CD4-positive, alpha-beta T cell (primary cell): ENCODE measurements around the gene GULP1. TPM values are rescaled to one million over a fixed set of nuclear protein-coding genes. Genes with fewer than 3 reads are reported as not detected.

ENCODE experiments used
- ATAC-seq: fragments of 200-7000 bp; cut with Tn5 transposase; one replicate; pipeline ENCODE4 v1.10.0; 2022; ENCODE audit warnings: mild to moderate bottlenecking; ENCODE audit not compliant: poor library complexity
- CTCF ChIA-PET: fragments of 350-600 bp; sonication (Branson Sonifier 250); formaldehyde crosslinking; loops from one replicate; lab custom pipeline; 2021; ENCODE audit warnings: antibody characterized with exemption, inconsistent platforms; lab: Charles Lee
- POLR2A ChIA-PET: fragments of 350-600 bp; sonication (Branson Sonifier 250); formaldehyde crosslinking; loops from one replicate; lab custom pipeline; 2021; ENCODE audit warnings: antibody characterized with exemption, inconsistent platforms; lab: Charles Lee
- DNase-seq, 14 experiments: peaks; one replicate each; pipeline ENCODE4 v3.0.0-alpha.2; 2013 to 2020; ENCODE audit warnings: mixed read lengths in 2 of 14
- H3K27ac ChIP-seq, 2 donors: one replicate each; pipeline versions ENCODE4 v1.5.1 to v1.7.0; 2013; ENCODE audit warnings: low read length in 2 of 2, low read depth in 1 of 2, mild to moderate bottlenecking in 1 of 2
- H3K27me3 ChIP-seq, 2 experiments: 1 replicate in 1 of 2; 2 replicates in 1 of 2; pipeline versions ENCODE4 v1.6.1 to v1.7.0; 2013; ENCODE audit warnings: low read length in 2 of 2, control low read depth in 1 of 2, mild to moderate bottlenecking in 1 of 2, moderate library complexity in 1 of 2; ENCODE audit not compliant: insufficient read depth in 2 of 2, control insufficient read depth in 1 of 2
- H3K36me3 ChIP-seq: one replicate; pipeline ENCODE4 v1.6.1; 2013; ENCODE audit warnings: low read length, control low read depth; ENCODE audit not compliant: insufficient read depth
- H3K4me1 ChIP-seq: one replicate; pipeline ENCODE4 v1.6.1; 2013; ENCODE audit warnings: low read length, control low read depth; ENCODE audit not compliant: insufficient read depth
- H3K4me3 ChIP-seq: one replicate; pipeline ENCODE4 v1.5.1; 2013; ENCODE audit warnings: mild to moderate bottlenecking, low read length, moderate library complexity
- H3K9me3 ChIP-seq, 2 experiments: 1 replicate in 1 of 2; 2 replicates in 1 of 2; pipeline versions ENCODE4 v1.6.1 to v1.7.0; 2013; ENCODE audit warnings: low read length in 2 of 2, mild to moderate bottlenecking in 2 of 2, control low read depth in 1 of 2, moderate library complexity in 1 of 2; ENCODE audit not compliant: control insufficient read depth in 1 of 2, insufficient read depth in 1 of 2
- H3K27ac Mint-ChIP-seq: one replicate; pipeline ENCODE4 v1.8.0; 2020; ENCODE audit warnings: mixed read lengths
- H3K27me3 Mint-ChIP-seq: one replicate; pipeline ENCODE4 v1.8.0; 2021; ENCODE audit warnings: mixed read lengths
- H3K36me3 Mint-ChIP-seq: one replicate; pipeline ENCODE4 v1.8.0; 2021; ENCODE audit warnings: low read depth, mixed read lengths
- H3K4me1 Mint-ChIP-seq: one replicate; pipeline ENCODE4 v1.8.0; 2021; ENCODE audit warnings: low read depth, mixed read lengths
- H3K4me3 Mint-ChIP-seq: one replicate; pipeline ENCODE4 v1.8.0; 2020; ENCODE audit warnings: mild to moderate bottlenecking, mixed read lengths
- H3K9me3 Mint-ChIP-seq: one replicate; pipeline ENCODE4 v1.8.0; 2020; ENCODE audit warnings: mixed read lengths
- intact Hi-C, 2 experiments: fragments of 100-400 bp; cut with DNase I in 1 of 2; cut with micrococcal nuclease in 1 of 2; formaldehyde crosslinking; loops; one replicate each; pipeline versions ENCODE4 v1.15.1 to v1.9.0; 2023 to 2025; cut with DNase I, micrococcal nuclease
- total RNA-seq, 174 experiments: library from RNA in 2 of 174; stranded (reverse) in 2 of 174; gene quantifications; one replicate each; pipeline ENCODE4 v1.2.3 and lab custom pipeline; 2021 to 2026
- TF ChIP-seq, protein P1 (sequence below): fragments of 200-600 bp; IDR thresholded peaks from one replicate; pipeline ENCODE4 v1.8.0; 2022; ENCODE audit warnings: antibody characterized with exemption, mild to moderate bottlenecking

The GULP1 gene
- total RNA-seq, 2 experiments from 2014 or later, result not detected

GRCh38 chr2:188628989-188629752 lies 337.5 kb downstream of the GULP1 start:
- Mint-ChIP-seq H3K9me3 (no peaks in the 10 kb centered on the region), H3K4me3 (no peak overlapping the region), H3K4me1 (no peaks in the 10 kb centered on the region), H3K27me3 (no peaks in the 10 kb centered on the region), H3K27ac (no peak overlapping the region), H3K36me3 (no peaks in the 10 kb centered on the region)
- no peak overlapping the region for H3K27ac ChIP-seq
- H3K4me1 ChIP-seq, result no peaks in the 10 kb centered on the region
- ATAC-seq, result no peak
- H3K4me3 ChIP-seq, result no peak overlapping the region
- POLR2A ChIA-PET, result no interaction called here
- no peaks in the 10 kb centered on the region for H3K9me3 ChIP-seq
- no peak for DNase-seq
- CTCF ChIA-PET, result no interaction called here
- H3K36me3 ChIP-seq, result no peaks in the 10 kb centered on the region
- TF ChIP-seq, protein P1, sequence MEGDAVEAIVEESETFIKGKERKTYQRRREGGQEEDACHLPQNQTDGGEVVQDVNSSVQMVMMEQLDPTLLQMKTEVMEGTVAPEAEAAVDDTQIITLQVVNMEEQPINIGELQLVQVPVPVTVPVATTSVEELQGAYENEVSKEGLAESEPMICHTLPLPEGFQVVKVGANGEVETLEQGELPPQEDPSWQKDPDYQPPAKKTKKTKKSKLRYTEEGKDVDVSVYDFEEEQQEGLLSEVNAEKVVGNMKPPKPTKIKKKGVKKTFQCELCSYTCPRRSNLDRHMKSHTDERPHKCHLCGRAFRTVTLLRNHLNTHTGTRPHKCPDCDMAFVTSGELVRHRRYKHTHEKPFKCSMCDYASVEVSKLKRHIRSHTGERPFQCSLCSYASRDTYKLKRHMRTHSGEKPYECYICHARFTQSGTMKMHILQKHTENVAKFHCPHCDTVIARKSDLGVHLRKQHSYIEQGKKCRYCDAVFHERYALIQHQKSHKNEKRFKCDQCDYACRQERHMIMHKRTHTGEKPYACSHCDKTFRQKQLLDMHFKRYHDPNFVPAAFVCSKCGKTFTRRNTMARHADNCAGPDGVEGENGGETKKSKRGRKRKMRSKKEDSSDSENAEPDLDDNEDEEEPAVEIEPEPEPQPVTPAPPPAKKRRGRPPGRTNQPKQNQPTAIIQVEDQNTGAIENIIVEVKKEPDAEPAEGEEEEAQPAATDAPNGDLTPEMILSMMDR, result no peak
- intact Hi-C loops, result no loop called here
- H3K27me3 ChIP-seq, result no peaks in the 10 kb centered on the region

GRCh38 chr2:188629753-188630527 lies 338.3 kb downstream of the GULP1 start:
- Mint-ChIP-seq H3K4me1 (no peaks in the 10 kb centered on the region), H3K27ac (no peak overlapping the region), H3K9me3 (no peaks in the 10 kb centered on the region), H3K4me3 (no peak overlapping the region), H3K27me3 (no peaks in the 10 kb centered on the region), H3K36me3 (no peaks in the 10 kb centered on the region)
- no peak overlapping the region for H3K27ac ChIP-seq
- no peaks in the 10 kb centered on the region for H3K27me3 ChIP-seq
- H3K4me3 ChIP-seq, result no peak overlapping the region
- no peaks in the 10 kb centered on the region for H3K9me3 ChIP-seq
- POLR2A ChIA-PET, result no interaction called here
- no peak for DNase-seq
- intact Hi-C loops, result no loop called here
- CTCF ChIA-PET, result no interaction called here
- H3K4me1 ChIP-seq, result no peaks in the 10 kb centered on the region
- no peak for ATAC-seq
- TF ChIP-seq, protein P1, result no peak
- H3K36me3 ChIP-seq, result no peaks in the 10 kb centered on the region

DNA sequence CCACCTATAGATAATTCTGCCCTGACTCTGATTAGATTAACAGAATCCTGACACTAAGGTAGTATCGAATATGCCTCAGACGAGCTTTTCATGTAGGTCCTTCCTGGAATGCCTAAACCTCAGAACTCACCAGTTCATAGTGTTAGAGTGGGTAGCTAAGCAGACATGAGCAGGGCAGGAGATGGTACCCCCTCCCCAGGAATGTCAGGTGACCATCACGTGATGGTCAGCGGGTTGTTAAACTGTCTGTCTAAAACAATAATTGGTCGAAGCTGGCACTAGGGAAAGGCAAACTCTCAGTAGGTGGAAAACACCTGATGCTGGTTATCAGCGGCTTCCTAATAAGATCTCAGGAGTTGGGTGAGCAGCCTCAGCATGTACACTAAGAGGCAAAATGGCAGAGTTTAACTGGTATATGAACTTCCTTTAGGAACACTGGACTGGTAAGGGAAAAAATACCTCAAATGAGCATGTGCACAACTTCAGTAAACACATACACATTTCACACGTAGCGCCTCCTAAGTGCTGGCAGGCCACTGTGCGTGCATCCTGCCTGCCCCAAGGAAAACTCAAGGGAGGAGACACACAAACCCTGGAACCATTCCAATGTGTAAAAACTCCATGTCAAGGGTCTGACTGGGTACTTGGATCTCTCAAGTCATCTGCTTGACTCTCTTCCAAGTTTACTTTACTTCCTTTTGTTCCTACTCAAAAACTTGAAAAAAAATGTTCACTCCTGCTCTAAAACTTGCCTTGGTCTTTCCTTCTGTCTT lies 339.5 kb downstream of the GULP1 start:
- ATAC-seq, result no peak
- H3K4me3 Mint-ChIP-seq, result no peak overlapping the region
- H3K4me3 ChIP-seq, result no peak overlapping the region

More for the DNA sequence above, 339.5 kb downstream of the GULP1 start:
- ChIA-PET POLR2A (interaction anchor here (1.0 kb wide), 1 partner anchor 8 kb away, joined by 3 read pairs; no protein-coding TSS in a partner anchor), CTCF (no interaction called here)
- H3K27me3 ChIP-seq, result no peaks in the 10 kb centered on the region
- TF ChIP-seq, protein P1, result no peak
- H3K27ac Mint-ChIP-seq, result no peak overlapping the region
- no peaks in the 10 kb centered on the region for H3K27me3 Mint-ChIP-seq
- H3K4me1 ChIP-seq, result no peaks in the 10 kb centered on the region
- no peaks in the 10 kb centered on the region for H3K36me3 Mint-ChIP-seq
- no peak for DNase-seq
- no peaks in the 10 kb centered on the region for H3K4me1 Mint-ChIP-seq
- H3K36me3 ChIP-seq, result no peaks in the 10 kb centered on the region
- H3K27ac ChIP-seq, result no peak overlapping the region
- no peaks in the 10 kb centered on the region for H3K9me3 Mint-ChIP-seq
- intact Hi-C loops, result no loop called here
- no peaks in the 10 kb centered on the region for H3K9me3 ChIP-seq
